T-helper 2 cell (primary cell): Measurements from ENCODE around the gene SGCD.

Experiments
- DNase-seq, 5 experiments: peaks; one replicate each; pipeline versions ENCODE4 v3.0.0 to v3.0.0-alpha.2; 2012 to 2022

Gene SGCD

DNA sequence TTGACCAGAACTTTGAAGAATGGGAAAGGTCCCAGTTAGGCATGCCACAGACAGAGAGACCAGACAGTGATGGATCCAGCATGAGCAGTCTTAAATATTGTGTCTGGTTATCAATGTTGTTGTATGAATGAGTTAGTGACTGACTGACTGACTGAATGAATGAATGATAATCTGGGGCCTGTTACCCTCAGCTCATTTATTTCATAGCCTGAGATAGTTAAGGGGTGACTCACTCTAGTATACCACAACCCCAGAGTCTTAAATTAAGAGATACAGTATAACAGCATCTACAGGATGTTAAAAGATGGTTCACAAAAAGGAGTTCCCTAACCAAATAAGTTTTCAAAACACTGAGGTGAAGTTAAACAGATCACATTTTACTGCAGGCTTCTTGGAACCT lies 133.5 kb downstream of the SGCD start:
- DNase-seq, result no peak

DNA sequence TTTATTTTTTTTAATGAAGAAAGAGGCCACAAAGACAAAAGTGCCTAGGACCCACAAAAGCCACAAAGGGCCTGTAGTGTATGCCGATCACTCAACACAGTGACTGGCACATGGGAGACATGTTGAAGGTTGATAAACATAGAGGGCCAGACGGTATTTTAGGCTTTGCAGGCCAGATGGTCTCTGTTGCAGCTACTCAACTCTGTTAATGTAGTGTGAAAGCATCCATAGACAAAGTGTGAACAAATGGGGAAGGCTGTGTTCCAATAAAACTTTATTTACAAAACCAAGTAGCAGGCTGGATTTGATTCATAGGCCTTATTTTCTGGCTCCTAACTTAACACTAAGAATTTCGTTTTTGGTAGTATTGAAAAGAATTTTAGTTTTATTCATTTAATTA lies 139.9 kb downstream of the SGCD start:
- DNase-seq, result no peak

GRCh38 chr5:156469636-156470035 lies 142.7 kb downstream of the SGCD start:
- DNase-seq, result no peak

DNA sequence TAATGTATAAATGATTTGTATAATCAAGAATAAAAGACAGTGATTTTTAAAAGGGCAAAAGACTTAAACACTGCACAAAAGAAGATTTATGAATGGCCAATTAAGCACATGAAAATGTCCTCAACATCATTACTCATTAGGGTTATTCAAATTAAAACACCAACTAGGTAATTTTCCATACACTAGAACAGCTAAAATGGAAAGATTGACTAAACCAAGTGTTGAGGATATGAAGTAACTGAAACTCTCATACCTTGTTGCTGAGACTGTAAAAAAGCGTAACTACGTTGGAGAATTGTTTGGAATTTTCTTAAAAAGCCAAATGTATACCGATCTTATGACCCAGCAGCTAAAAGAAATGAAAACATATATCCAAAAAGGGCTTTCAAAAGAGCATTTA lies 144.9 kb downstream of the SGCD start:
- no peak for DNase-seq

GRCh38 chr5:156473269-156473908 lies 146.4 kb downstream of the SGCD start:
- DNase-seq, result no peak

DNA sequence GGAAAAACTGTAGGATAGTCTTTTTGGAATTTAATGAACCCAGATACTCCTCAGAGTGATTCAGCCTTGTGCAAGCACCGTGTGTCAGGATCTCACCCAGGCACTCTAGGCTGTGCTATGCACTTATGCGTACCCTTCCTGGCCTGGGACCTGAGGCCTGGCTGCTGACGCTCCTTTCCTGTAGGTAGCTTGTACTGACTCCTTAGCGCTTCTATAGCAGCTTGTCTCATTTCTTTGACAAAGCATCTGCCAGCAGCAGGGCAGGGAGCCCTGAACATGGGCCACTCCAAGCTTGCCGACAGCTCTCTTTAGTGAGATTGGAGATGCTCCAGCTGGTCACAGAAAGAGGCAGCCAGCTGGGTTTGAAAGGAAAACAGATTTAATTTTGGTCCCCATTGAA lies 147.3 kb downstream of the SGCD start:
- DNase-seq, result no peak

DNA sequence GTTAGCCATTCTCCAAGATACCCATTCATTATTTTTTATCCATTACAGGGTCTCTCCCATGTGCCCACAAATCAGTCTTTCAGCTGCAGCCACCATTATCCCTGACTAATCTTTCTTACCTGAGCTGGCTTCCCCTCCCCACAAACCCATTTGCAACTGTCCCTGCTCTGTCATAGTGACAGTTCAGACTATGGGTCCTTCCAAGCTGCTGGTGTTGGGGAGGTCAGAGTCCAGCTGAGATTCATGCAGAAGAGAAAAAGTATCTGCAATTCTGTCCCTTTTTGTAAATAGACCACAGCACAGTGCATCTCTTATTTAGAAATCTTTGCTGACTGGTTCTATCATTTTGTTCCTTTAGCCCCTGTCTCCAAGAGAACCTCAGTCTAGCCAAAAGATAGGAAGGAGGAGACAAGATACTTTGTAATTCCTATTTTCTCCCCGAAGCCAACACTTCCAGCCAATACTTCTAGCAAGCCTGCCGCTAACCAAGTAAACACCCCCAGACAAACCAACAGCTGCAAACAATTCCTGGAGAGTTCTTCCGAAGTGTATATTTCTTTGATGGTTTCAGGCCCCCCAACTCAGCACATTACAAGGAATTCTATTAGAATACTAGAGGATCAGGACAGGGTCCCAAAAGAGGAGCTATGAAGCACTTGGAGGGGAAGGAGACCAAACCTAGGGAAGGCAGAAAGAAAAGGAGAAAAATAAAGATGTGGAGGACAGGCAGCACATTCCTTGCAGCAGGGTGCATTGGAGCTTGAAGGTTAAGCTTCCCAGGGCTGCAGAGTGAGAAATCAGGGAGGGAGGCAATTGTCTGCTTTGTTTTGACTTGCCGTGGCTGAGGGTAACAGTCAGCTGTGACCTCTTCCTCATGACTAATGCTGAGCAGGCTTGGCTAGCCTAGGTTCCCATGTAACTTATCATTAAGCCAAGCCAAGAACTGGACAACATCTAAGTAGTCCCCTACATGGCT lies 148.5 kb downstream of the SGCD start:
- DNase-seq, result no peak

DNA sequence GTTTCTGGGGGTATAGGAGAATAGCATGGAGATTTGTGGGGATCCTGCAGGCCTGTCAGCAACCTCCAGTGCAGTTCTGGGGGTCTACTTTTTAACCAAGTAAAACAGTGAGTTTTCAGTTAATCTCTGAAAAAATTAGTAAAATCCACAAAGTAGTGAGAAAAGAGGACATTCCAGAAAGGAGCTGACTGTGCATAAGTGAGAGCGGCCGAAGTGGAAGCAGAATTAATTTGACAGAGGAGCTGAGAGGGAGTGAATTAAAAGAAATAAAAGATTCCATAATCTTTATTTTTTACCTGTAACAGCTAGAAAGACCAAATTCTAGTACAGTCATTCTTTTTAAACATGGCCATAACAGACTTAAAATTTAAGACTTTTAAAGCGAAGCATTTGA lies 149.2 kb downstream of the SGCD start:
- DNase-seq, result no peak

DNA sequence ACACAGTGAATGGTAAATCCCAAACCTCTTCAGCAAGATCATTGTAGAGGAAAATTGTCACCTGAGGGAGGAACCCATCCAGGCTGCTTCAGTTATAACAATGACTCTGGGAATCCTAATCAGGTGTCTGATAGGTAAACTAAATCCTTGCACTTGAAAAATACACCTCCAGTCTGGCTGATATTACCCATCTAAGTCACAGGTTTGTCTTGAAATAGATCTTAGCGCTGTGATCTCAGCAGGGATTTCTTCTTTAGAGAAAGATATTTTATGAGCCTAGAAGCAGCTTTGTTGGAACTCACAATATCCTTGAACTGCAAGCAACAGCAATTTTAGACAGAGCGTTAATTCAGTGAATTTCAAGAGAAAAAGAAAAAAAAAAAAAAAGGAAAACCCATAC lies 149.7 kb downstream of the SGCD start:
- no peak for DNase-seq

DNA sequence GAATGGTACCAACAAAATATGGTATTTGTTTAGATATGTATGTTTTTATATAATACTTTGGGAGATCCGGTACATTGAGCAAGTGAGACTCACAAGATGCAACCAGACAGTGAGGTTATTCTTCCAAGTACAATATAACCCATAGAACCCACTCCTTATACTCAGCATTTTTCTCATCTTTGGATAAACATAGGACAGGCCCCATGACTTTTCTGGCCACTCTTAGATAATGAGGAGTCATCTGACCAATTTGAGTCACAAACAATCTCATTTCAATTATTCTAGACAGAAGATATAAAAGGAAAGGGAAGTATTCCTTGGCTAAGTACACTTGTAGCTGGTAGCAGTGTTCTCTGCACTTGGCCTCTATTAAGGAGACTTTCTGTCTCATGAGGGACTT lies 150.2 kb downstream of the SGCD start:
- DNase-seq, result no peak

DNA sequence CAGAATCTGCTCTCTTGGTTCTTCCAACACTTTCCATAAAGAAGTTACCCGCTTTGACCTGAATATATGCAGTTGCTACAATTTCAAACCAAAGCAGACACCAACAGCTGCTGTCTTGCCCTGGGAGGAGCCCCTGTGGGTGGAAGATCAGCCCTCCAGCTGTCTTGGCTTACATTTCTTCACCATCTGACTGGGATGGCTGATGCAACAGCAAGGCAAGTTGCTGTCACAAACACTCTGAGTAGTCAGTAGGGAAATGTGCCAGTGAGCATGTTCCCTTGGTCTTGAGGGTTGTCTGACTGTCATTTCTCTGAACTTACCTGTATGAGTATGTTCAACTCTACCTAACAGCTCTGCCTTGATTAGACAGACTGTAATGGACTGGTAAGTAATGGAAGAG lies 152.9 kb downstream of the SGCD start:
- DNase-seq, result no peak

DNA sequence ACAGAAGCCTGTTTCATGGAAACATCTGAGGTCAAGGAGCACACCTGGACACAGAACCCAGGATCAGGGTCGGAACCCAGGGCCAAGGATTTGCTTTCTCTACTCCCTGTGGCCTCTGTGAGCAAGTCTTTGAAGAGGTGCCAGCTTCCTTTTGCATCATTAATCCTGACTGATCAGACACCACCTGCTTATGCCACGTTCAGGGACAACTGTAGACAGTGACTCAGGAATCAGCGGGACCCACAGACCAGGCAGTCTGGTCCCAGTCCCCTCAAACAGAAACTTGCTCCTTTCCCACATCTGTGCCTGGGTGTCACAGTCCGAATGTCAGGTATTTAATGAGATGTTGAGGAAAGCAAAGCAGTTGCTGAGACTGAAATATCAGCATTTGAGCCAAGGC lies 154.8 kb downstream of the SGCD start:
- no peak for DNase-seq

GRCh38 chr5:156482818-156483217 lies 155.9 kb downstream of the SGCD start:
- no peak for DNase-seq

DNA sequence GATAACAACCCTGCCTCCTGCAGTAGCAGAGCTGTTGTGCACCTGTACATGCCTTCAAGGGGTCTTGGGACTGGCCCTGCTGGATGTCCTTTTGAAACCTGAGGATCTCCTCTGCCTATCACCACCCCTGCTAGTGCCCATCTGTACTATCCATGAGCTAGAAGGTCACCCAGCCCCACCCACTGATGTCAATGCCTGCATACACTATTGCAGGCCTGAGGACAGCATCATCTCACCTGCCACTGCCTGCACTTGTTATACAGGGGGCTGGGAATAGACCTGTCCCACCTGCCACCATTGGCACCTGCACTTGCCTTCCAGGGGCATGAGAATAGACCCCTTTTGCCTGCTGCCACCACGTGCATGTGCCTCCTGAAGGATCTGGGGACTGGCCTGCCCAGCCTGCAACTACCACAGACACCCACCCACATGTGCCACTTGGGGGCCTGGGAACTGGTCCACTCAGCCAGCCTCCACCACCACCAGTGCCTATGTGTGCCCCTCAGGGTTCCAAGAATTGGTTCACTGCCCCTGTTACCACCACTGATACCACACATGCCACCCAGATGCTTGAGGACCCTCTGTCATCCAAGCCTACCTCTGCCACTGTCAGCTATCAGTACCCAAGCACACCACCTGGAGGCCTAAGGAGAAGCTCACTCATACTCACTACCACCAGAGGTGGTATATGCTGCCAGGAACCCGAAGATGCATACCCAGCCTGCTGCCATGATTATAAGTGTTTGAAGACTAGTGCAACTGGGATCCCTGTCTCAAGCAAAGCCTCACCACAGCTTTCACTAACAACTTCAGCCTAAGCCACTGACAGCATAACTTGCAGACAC lies 159.7 kb downstream of the SGCD start:
- no peak for DNase-seq

- no peak for DNase-seq
Measured at GRCh38 chr5:156491766-156492165, 164.8 kb downstream of the SGCD start.

DNA sequence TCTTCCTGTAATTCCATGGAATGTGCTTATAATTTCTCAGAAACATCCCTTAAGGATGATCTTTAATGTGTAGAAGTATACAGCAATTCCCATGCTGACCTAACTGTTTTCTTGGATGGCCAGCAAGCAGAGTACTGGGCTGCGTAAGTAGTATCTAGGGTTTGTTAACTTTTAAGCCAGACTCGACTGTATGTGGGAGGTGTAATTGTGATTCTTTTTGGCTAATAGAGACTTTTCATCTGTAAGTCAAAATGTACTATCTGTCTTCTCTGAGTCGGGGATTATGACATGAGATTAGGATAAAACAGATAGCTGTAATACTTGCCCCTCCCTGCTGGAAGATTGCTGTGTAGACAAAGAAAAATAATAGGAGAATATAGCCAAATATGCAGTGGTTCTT lies 169.3 kb downstream of the SGCD start:
- no peak for DNase-seq

GRCh38 chr5:156497804-156498208 lies 170.8 kb downstream of the SGCD start:
- DNase-seq, result no peak

GRCh38 chr5:156498226-156498980 lies 171.4 kb downstream of the SGCD start:
- no peak for DNase-seq

DNA sequence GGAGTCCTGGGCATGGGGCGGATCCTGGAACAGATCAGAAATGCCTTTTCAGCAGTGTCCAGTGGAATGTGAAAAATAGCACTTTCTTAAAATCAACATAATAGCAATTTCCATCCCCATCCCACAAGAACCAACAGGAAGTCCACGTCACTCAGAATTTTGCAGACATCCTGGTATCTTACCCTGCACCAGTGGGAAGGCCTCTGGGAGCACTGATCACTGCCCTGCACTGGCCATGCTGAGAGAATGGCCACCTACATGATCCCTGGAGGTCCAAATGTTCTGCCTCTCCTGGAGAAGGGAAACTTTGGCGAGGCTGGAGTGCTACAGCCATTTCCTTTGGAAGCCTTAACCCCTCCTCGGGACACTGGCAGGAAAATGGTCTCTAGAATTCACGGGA lies 173.8 kb downstream of the SGCD start:
- DNase-seq, result no peak

- no peak for DNase-seq
Measured at GRCh38 chr5:156505101-156505500, 178.1 kb downstream of the SGCD start.

DNA sequence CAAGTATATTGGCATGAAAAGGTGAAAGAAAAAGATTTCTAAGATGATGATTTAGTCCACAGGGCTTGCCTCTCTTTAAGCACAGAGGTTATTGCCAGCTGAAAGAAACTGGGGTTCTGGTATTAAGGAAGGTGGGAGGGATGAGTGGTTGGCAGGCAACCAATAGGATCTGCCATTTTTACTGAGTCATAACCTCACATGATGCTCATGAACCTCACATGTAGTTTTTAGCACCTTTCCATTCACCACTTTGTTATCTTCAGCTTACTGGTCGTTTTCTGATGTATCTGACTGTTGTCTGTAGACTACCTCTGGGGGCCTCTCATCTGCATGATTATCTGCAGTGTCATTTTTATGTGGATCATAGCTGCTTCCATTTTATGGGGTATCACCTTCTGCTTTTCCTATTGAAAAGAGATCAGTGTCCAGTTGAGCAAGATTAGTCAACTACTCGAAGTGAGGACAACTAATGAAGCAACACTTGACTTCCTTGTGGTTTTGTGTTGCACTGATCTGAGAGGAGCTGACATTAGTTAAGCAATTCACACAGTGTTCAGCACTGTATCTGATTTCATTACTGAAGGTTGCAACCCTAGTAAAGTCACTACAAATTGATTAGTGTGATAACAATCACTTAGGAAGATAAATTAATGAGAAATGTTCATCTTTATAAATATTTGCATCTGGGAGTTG lies 186.3 kb downstream of the SGCD start:
- DNase-seq, result no peak

- no peak for DNase-seq
Measured at GRCh38 chr5:156515121-156515520, 188.2 kb downstream of the SGCD start.
